GM12878 (cell line): Measurements from ENCODE around the gene CNR2. TPM values are rescaled to one million over a fixed set of nuclear protein-coding genes. Genes with fewer than 3 reads are reported as not detected.

ENCODE experiments used
- ATAC-seq: fragments of 200-7000 bp; cut with Tn5 transposase; 3 replicates; pipeline ENCODE4 v1.9.1; 2020; ENCODE audit warnings: mild to moderate bottlenecking, moderate library complexity
- BruUV-seq: library from RNA; stranded (reverse); fragments of 400-500 nt; replicated peaks from 2 replicates; lab custom pipeline; 2021; lab: Mats Ljungman, UMichigan
- CTCF ChIA-PET: fragments of 300-600 bp; sonication (Branson Sonifier 250); formaldehyde crosslinking; extraction: SDS; loops from one replicate; lab custom pipeline; 2021; ENCODE audit warnings: inconsistent platforms; lab: Yijun Ruan, JAX
- POLR2A ChIA-PET: fragments of 350-600 bp; formaldehyde crosslinking; extraction: SDS; loops from one replicate; lab custom pipeline; 2021; ENCODE audit warnings: inconsistent platforms; lab: Charles Lee
- RAD21 ChIA-PET: fragments of 300-600 bp; sonication (Branson Sonifier 250); formaldehyde crosslinking; loops from one replicate; lab custom pipeline; 2023; ENCODE audit warnings: antibody characterized with exemption; ENCODE audit not compliant: unreplicated experiment; lab: Charles Lee
- SMC1A ChIA-PET: fragments of 300-600 bp; sonication (Branson Sonifier 250); formaldehyde crosslinking; loops from one replicate; lab custom pipeline; 2023; ENCODE audit not compliant: unreplicated experiment, uncharacterized antibody; lab: Charles Lee
- DNase-seq: peaks from one replicate; pipeline ENCODE4 v3.0.0-alpha.2; 2011; ENCODE audit warnings: low read depth, low spot score
- FAIRE-seq: peaks from 3 replicates; lab custom pipeline; 2011; peaks lifted over from hg19 to GRCh38; lab: Jason Lieb, UNC
- H2AFZ ChIP-seq: 2 replicates; pipeline ENCODE4 v1.6.0; 2011; ENCODE audit warnings: low read depth, low read length, control low read depth; ENCODE audit not compliant: control insufficient read depth
- H3K27ac ChIP-seq: 2 replicates; pipeline ENCODE4 v1.5.1; 2011; ENCODE audit warnings: control low read depth; ENCODE audit not compliant: control insufficient read depth, insufficient read depth
- H3K27me3 ChIP-seq, 2 experiments: replicated peaks in 1 of 2; 2 replicates each; pipeline versions ENCODE4 v1.6.0 to v1.6.1; 2011; ENCODE audit warnings: low read length in 1 of 2; ENCODE audit not compliant: control insufficient read depth in 2 of 2, insufficient read depth in 2 of 2
- H3K36me3 ChIP-seq, 2 experiments: 2 replicates each; pipeline ENCODE4 v1.5.1; 2011; ENCODE audit warnings: low read length in 1 of 2; ENCODE audit not compliant: control insufficient read depth in 2 of 2, insufficient read depth in 2 of 2
- H3K4me1 ChIP-seq: 2 replicates; pipeline ENCODE4 v1.6.1; 2011; ENCODE audit warnings: mild to moderate bottlenecking, low read length, moderate library complexity, mixed read lengths; ENCODE audit not compliant: control insufficient read depth, insufficient read depth
- H3K4me2 ChIP-seq: 2 replicates; pipeline ENCODE4 v1.6.0; 2011; ENCODE audit warnings: control low read depth; ENCODE audit not compliant: control insufficient read depth, insufficient read depth
- H3K4me3 ChIP-seq: fragments of 200-600 bp; sonication (generic); 2 replicates; pipeline ENCODE4 v1.5.1; 2016
- H3K79me2 ChIP-seq: 2 replicates; pipeline ENCODE4 v1.6.0; 2011; ENCODE audit warnings: low read length; ENCODE audit not compliant: control insufficient read depth, insufficient read depth
- H3K9ac ChIP-seq: 2 replicates; pipeline ENCODE4 v1.8.0; 2011; ENCODE audit warnings: low read length, control low read depth, mixed read lengths; ENCODE audit not compliant: control insufficient read depth, insufficient read depth
- H3K9me3 ChIP-seq: replicated peaks from 3 replicates; pipeline ENCODE4 v1.5.1; 2011; ENCODE audit warnings: mild to moderate bottlenecking, low read length; ENCODE audit not compliant: control insufficient read depth, insufficient read depth
- H4K20me1 ChIP-seq: 2 replicates; pipeline ENCODE4 v1.6.0; 2011; ENCODE audit not compliant: control insufficient read depth, insufficient read depth
- CREB1 ChIP-seq: IDR thresholded peaks from 2 replicates; pipeline ENCODE4 v1.6.1; 2012; ENCODE audit warnings: low read depth, mild to moderate bottlenecking, inconsistent platforms
- SMARCA5 ChIP-seq: fragments of 450-650 bp; IDR thresholded peaks from 2 replicates; pipeline ENCODE4 v1.6.1; 2017; ENCODE audit warnings: mild to moderate bottlenecking
- STAT1 ChIP-seq: fragments of 450-650 bp; conservative IDR thresholded peaks from 2 replicates; pipeline ENCODE4 v1.6.1; 2014; ENCODE audit warnings: antibody characterized with exemption, mild to moderate bottlenecking
- WRNIP1 ChIP-seq: IDR thresholded peaks from 2 replicates; pipeline ENCODE4 v1.6.1; 2011; ENCODE audit warnings: low read depth, low read length, improper control_type of control experiment, borderline replicate concordance
- WGBS: methylation state at CpG from one replicate; pipeline ENCODE4 v1.1.6; 2016; ENCODE audit warnings: low lambda C conversion rate; ENCODE audit not compliant: insufficient replicate concordance, insufficient coverage; ENCODE audit errors: missing lambda C conversion rate; 5-methylcytosine and 5-hydroxymethylcytosine counted together
- in situ Hi-C: fragments of 300-500 bp; cut with MboI; formaldehyde crosslinking; loops from 9 replicates; pipeline ENCODE4 v1.14.3; 2018; ENCODE audit warnings: mixed read lengths
- intact Hi-C: fragments of 100-400 bp; cut with micrococcal nuclease; formaldehyde crosslinking; loops from one replicate; pipeline ENCODE4 v1.14.2; 2022; ENCODE audit not compliant: unreplicated experiment
- polyA plus RNA-seq, 11 experiments: library from polyadenylated mRNA; depleted of rRNA in 4 of 11; unstranded in 6 of 11; stranded (reverse) in 5 of 11; fragments of >200 nt; fragmentation: Nextera tagmentation in 4 of 11; fragmentation: Illumina TruSeq in 1 of 11; extraction: Ambion mirVana in 4 of 11; extraction: Trizol in 1 of 11; gene quantifications; 1 replicate in 1 of 11; 2 replicates in 10 of 11; pipeline versions ENCODE4 v1.2.1 to v1.2.3, GENCODE V29; 2011 to 2016; ENCODE audit warnings: inconsistent platforms in 2 of 11, missing spikeins in 2 of 11, low read depth in 1 of 11
- total RNA-seq, 4 experiments: library from RNA; depleted of rRNA in 3 of 4; stranded (reverse); fragments of >200 nt in 3 of 4; fragmentation: Illumina TruSeq in 1 of 4; extraction: Trizol in 1 of 4; gene quantifications; 2 replicates each; pipeline versions ENCODE4 v1.2.1 to v1.2.3, GENCODE V29; 2013 to 2021
- TF ChIP-seq, protein P1 (sequence below): fragments of 450-650 bp; formaldehyde crosslinking; IDR thresholded peaks from 2 replicates; pipeline ENCODE4 v1.4.0; 2022; ENCODE audit warnings: mild to moderate bottlenecking, moderate library complexity

CNR2 gene
- total and polyA plus RNA-seq, 10 of the 15 experiments (the other 5 are each of a cell fraction or from before 2014, with no cell fraction given): 0.46 to 19.8 (median 12.2) TPM

DNA sequence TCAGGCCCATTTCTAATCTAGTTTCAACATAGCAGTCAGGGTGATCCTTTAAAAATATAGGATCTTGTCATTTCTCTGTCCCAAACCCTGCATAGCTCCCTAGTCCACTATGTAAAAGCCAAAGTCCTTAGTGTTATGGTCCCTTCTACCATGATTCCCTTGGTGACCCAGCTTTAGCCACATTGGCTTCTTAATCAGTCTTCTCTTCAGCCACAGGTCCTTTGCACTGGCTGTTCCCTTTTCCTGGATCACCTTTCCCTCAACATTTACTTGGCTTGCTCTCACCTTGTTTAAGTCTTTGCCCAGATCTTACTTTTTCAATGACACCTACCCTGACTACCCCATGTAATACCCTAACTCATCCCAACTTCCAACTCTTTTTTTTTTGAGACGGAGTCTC, 33.4 kb downstream of the CNR2 start:
- SMC1A ChIA-PET: no interaction called here
- H3K27me3 ChIP-seq: no peaks in the 10 kb centered on the region; a peak in 1 of 4 replicates
- H3K4me3 ChIP-seq: no peak overlapping the region
- no peaks in the 10 kb centered on the region for H4K20me1 ChIP-seq
- intact Hi-C loops: no loop called here
- WGBS: no CpG with 5 or more reads among the region's 1 CpG
- H3K4me2 ChIP-seq: no peak overlapping the region
- FAIRE-seq (no peak), ATAC-seq (no peak), DNase-seq (no peak)
- no peaks in the 10 kb centered on the region for H3K4me1 ChIP-seq
- H3K9ac ChIP-seq: no peak overlapping the region
- TSS peak; percentile 67 for BruUV-seq
- POLR2A ChIA-PET: interaction anchor here (0.6 kb wide), 1 partner anchor 37 kb away, joined by 3 read pairs; no protein-coding TSS in a partner anchor
- peaks cover 0 to 19% of the 10 kb centered on the region in 2 experiments; a peak in 2 of 4 replicates for H3K36me3 ChIP-seq
- peaks cover 2% of the 10 kb centered on the region; the same call in 1 of the 2 replicates for H3K79me2 ChIP-seq
- RAD21 ChIA-PET: no interaction called here
- CTCF ChIA-PET: interaction anchor here (1.5 kb wide), 1 partner anchor 69 kb away, joined by 5 read pairs; no protein-coding TSS in a partner anchor
- in situ Hi-C loops: no loop called here
- peaks cover 18% of the 10 kb centered on the region for H3K9me3 ChIP-seq
- no peak for TF ChIP-seq WRNIP1
- no peak for TF ChIP-seq CREB1
- TF ChIP-seq, protein P1, sequence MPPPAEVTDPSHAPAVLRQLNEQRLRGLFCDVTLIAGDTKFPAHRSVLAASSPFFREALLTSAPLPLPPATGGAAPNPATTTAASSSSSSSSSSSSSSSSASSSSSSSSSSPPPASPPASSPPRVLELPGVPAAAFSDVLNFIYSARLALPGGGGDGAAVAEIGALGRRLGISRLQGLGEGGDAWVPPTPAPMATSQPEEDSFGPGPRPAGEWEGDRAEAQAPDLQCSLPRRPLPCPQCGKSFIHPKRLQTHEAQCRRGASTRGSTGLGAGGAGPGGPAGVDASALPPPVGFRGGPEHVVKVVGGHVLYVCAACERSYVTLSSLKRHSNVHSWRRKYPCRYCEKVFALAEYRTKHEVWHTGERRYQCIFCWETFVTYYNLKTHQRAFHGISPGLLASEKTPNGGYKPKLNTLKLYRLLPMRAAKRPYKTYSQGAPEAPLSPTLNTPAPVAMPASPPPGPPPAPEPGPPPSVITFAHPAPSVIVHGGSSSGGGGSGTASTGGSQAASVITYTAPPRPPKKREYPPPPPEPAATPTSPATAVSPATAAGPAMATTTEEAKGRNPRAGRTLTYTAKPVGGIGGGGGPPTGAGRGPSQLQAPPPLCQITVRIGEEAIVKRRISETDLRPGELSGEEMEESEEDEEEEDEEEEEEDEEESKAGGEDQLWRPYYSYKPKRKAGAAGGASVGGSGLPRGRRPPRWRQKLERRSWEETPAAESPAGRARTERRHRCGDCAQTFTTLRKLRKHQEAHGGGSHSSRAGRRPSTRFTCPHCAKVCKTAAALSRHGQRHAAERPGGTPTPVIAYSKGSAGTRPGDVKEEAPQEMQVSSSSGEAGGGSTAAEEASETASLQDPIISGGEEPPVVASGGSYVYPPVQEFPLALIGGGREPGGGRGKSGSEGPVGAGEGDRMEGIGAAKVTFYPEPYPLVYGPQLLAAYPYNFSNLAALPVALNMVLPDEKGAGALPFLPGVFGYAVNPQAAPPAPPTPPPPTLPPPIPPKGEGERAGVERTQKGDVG (CRISPR knock-in tag): no peak
- no peak for TF ChIP-seq SMARCA5
- no peak for TF ChIP-seq STAT1
- H3K27ac ChIP-seq: no peak overlapping the region
- no peak overlapping the region for H2AFZ ChIP-seq
